IMR-90 (cell line): ENCODE results near the gene PSEN1. TPM values are rescaled to one million over a fixed set of nuclear protein-coding genes. Genes with fewer than 3 reads are reported as not detected.
A peak's percentile ranks its signal among the peaks of the same experiment; 100 is the strongest.

Source experiments
- ATAC-seq: fragments of 200-7000 bp; cut with Tn5 transposase; 2 replicates; pipeline ENCODE4 v1.9.1; 2020; ENCODE audit warnings: low read depth, mild to moderate bottlenecking, moderate library complexity
- BruUV-seq: library from RNA; stranded (reverse); fragments of 400-500 nt; replicated peaks from 2 replicates; lab custom pipeline; 2021; lab: Mats Ljungman, UMichigan
- CTCF ChIA-PET: fragments of 300-600 bp; formaldehyde crosslinking; extraction: SDS; loops from one replicate; lab custom pipeline; 2021; ENCODE audit warnings: antibody characterized with exemption; lab: Yijun Ruan, JAX
- POLR2A ChIA-PET: fragments of 300-600 bp; sonication (Branson Sonifier 250); formaldehyde crosslinking; loops from one replicate; lab custom pipeline; 2022; ENCODE audit warnings: antibody characterized with exemption; ENCODE audit not compliant: unreplicated experiment; lab: Charles Lee
- DNase-seq: peaks from one replicate; pipeline ENCODE4 v3.0.0; 2013
- H2AFZ ChIP-seq: replicated peaks from 2 replicates; pipeline ENCODE3; 2013; ENCODE audit warnings: low read length, mild to moderate bottlenecking; ENCODE audit not compliant: poor library complexity
- H2AK5ac ChIP-seq: 2 replicates; pipeline ENCODE4 v1.6.1; 2013; ENCODE audit warnings: low read depth, low read length, inconsistent platforms
- H2AK9ac ChIP-seq: replicated peaks from 2 replicates; pipeline ENCODE3; 2013; ENCODE audit warnings: mild to moderate bottlenecking, low read depth, low read length, moderate library complexity; ENCODE audit not compliant: poor library complexity
- H2BK120ac ChIP-seq: 2 replicates; pipeline ENCODE4 v1.6.1; 2013; ENCODE audit warnings: low read depth, low read length, inconsistent platforms
- H2BK15ac ChIP-seq: 3 replicates; pipeline ENCODE4 v1.6.1; 2013; ENCODE audit warnings: low read depth, low read length, inconsistent platforms
- H2BK20ac ChIP-seq: 2 replicates; pipeline ENCODE4 v1.6.1; 2013; ENCODE audit warnings: low read depth, mild to moderate bottlenecking, inconsistent platforms, low read length, moderate library complexity
- H2BK5ac ChIP-seq: 2 replicates; pipeline ENCODE4 v1.6.1; 2013; ENCODE audit warnings: mild to moderate bottlenecking, low read depth, low read length, inconsistent platforms; ENCODE audit not compliant: poor library complexity, severe bottlenecking
- H3K14ac ChIP-seq: replicated peaks from 2 replicates; pipeline ENCODE4 v1.6.1; 2013; ENCODE audit warnings: low read depth, low read length, inconsistent platforms
- H3K18ac ChIP-seq: 2 replicates; pipeline ENCODE4 v1.6.1; 2013; ENCODE audit warnings: low read depth, low read length, control low read depth
- H3K23ac ChIP-seq: 2 replicates; pipeline ENCODE4 v1.6.1; 2013; ENCODE audit warnings: low read depth, low read length, inconsistent platforms
- H3K27ac ChIP-seq: 2 replicates; pipeline ENCODE4 v1.5.1; 2013; ENCODE audit warnings: mild to moderate bottlenecking, control low read depth, low read length; ENCODE audit not compliant: insufficient read depth
- H3K27me3 ChIP-seq: 2 replicates; pipeline ENCODE4 v1.6.1; 2013; ENCODE audit warnings: low read length; ENCODE audit not compliant: control insufficient read depth, insufficient read depth
- H3K36me3 ChIP-seq: 2 replicates; pipeline ENCODE4 v1.6.1; 2013; ENCODE audit warnings: low read length, mixed read lengths; ENCODE audit not compliant: control insufficient read depth, insufficient read depth
- H3K4ac ChIP-seq: 2 replicates; pipeline ENCODE4 v1.6.1; 2013; ENCODE audit warnings: low read depth, low read length, inconsistent platforms
- H3K4me1 ChIP-seq: 2 replicates; pipeline ENCODE4 v1.6.1; 2013; ENCODE audit warnings: low read length, mixed read lengths; ENCODE audit not compliant: control insufficient read depth, insufficient read depth
- H3K4me2 ChIP-seq: 2 replicates; pipeline ENCODE4 v1.6.1; 2013; ENCODE audit warnings: low read depth, mild to moderate bottlenecking, control low read depth, low read length, moderate library complexity
- H3K4me3 ChIP-seq: 2 replicates; pipeline ENCODE4 v1.5.1; 2013; ENCODE audit warnings: low read depth, mild to moderate bottlenecking, control low read depth, low read length, moderate library complexity; ENCODE audit not compliant: insufficient read depth
- H3K56ac ChIP-seq: 2 replicates; pipeline ENCODE4 v1.6.1; 2013; ENCODE audit warnings: low read length, inconsistent platforms; ENCODE audit not compliant: insufficient read depth; ENCODE audit errors: extremely low read depth
- H3K79me1 ChIP-seq, 2 experiments: 2 replicates each; pipeline ENCODE4 v1.6.1; 2013; ENCODE audit warnings: low read length in 2 of 2, inconsistent platforms in 1 of 2, low read depth in 1 of 2
- H3K9ac ChIP-seq: 2 replicates; pipeline ENCODE4 v1.6.1; 2013; ENCODE audit warnings: low read depth, low read length, control low read depth
- H3K9me1 ChIP-seq: 2 replicates; pipeline ENCODE4 v1.6.1; 2013; ENCODE audit warnings: low read length, inconsistent platforms; ENCODE audit not compliant: insufficient read depth
- H3K9me3 ChIP-seq: 2 replicates; pipeline ENCODE4 v1.6.1; 2013; ENCODE audit warnings: low read length; ENCODE audit not compliant: control insufficient read depth, insufficient read depth
- H4K20me1 ChIP-seq: 2 replicates; pipeline ENCODE4 v1.6.1; 2013; ENCODE audit warnings: low read length, inconsistent platforms; ENCODE audit not compliant: insufficient read depth
- H4K5ac ChIP-seq: 2 replicates; pipeline ENCODE4 v1.6.1; 2013; ENCODE audit warnings: mild to moderate bottlenecking, low read depth, low read length, control low read depth
- H4K8ac ChIP-seq, 2 experiments: 2 replicates each; pipeline ENCODE4 v1.6.1; 2013; ENCODE audit warnings: low read depth in 2 of 2, low read length in 2 of 2, control low read depth in 1 of 2, inconsistent platforms in 1 of 2
- H4K91ac ChIP-seq: 2 replicates; pipeline ENCODE4 v1.6.1; 2013; ENCODE audit warnings: low read depth, low read length, inconsistent platforms; ENCODE audit not compliant: insufficient read depth
- BHLHE40 ChIP-seq: fragments of 150-350 bp; IDR thresholded peaks from 2 replicates; pipeline ENCODE4 v1.6.1; 2016; ENCODE audit warnings: mild to moderate bottlenecking, low read depth, low read length
- CEBPB ChIP-seq: IDR thresholded peaks from 2 replicates; pipeline ENCODE4 v1.6.1; 2012; ENCODE audit warnings: low read depth, low read length, improper control_type of control experiment
- FOS ChIP-seq: fragments of 150-350 bp; IDR thresholded peaks from 2 replicates; pipeline ENCODE4 v1.6.1; 2016; ENCODE audit warnings: low read depth, low read length
- MAZ ChIP-seq: IDR thresholded peaks from 2 replicates; pipeline ENCODE4 v1.6.1; 2012; ENCODE audit warnings: low read depth, mild to moderate bottlenecking, low read length, improper control_type of control experiment, moderate library complexity, borderline replicate concordance
- RFX5 ChIP-seq: IDR thresholded peaks from 2 replicates; pipeline ENCODE4 v1.8.0; 2012; ENCODE audit warnings: low read depth, mild to moderate bottlenecking, low read length, moderate library complexity
- SMC3 ChIP-seq: fragments of 150-350 bp; IDR thresholded peaks from 2 replicates; pipeline ENCODE4 v1.6.1; 2016; ENCODE audit warnings: low read depth, mild to moderate bottlenecking, antibody characterized with exemption, low read length, moderate library complexity
- USF2 ChIP-seq: fragments of 150-350 bp; IDR thresholded peaks from 2 replicates; pipeline ENCODE4 v1.6.1; 2017; ENCODE audit warnings: mild to moderate bottlenecking, antibody characterized with exemption, low read length, low read depth
- WGBS, 2 experiments: methylation state at CpG; one replicate each; pipeline versions ENCODE4 v1.1.5 to v1.1.7; 2013; ENCODE audit warnings: missing lambda C conversion rate in 2 of 2; ENCODE audit not compliant: insufficient read length in 1 of 2; ENCODE audit errors: extremely low coverage in 2 of 2; 5-methylcytosine and 5-hydroxymethylcytosine counted together
- dilution Hi-C: fragments of 300-500 bp; cut with HindIII; formaldehyde crosslinking; loops from one replicate; pipeline ENCODE4 v1.14.3; 2018; ENCODE audit warnings: low sequenced_read_pairs; ENCODE audit not compliant: unreplicated experiment
- in situ Hi-C: fragments of 300-500 bp; cut with MboI; formaldehyde crosslinking; loops from 3 replicates; pipeline ENCODE4 v1.14.3; 2019; ENCODE audit warnings: low sequenced_read_pairs, inconsistent platforms, mixed read lengths
- intact Hi-C: fragments of 100-400 bp; cut with micrococcal nuclease; formaldehyde crosslinking; loops from 2 replicates; pipeline ENCODE4 v1.10.0; 2022
- polyA plus RNA-seq, 3 experiments: library from polyadenylated mRNA; depleted of rRNA; stranded (reverse); fragments of >200 nt; gene quantifications; 2 replicates each; pipeline ENCODE4 v1.2.3, GENCODE V29; 2012; ENCODE audit warnings: low replicate concordance in 1 of 3
- total RNA-seq: library from RNA; depleted of rRNA; stranded (reverse); fragments of >200 nt; gene quantifications from 2 replicates; pipeline ENCODE4 v1.2.3, GENCODE V29; 2012

The PSEN1 gene
- total and polyA plus RNA-seq, 2 of the 4 experiments (the other 2 are of a cell fraction), result 14.8 to 62.7 TPM

- Histone ChIP-seq H3K27ac (peak overlapping the region; percentile 53), H4K20me1 (peaks cover 10% of the 10 kb centered on the region), H2BK15ac (no peak overlapping the region), H3K9me1 (peaks cover 14% of the 10 kb centered on the region), H3K9me3 (no peaks in the 10 kb centered on the region), H3K18ac (no peak overlapping the region), H3K4me2 (peak overlapping the region; percentile 70), H3K9ac (no peak overlapping the region), H2AK5ac (peak overlapping the region; percentile 41; the same call in 1 of the 2 replicates), H3K4me3 (no peak overlapping the region), H3K79me1 (peaks cover 3 to 12% of the 10 kb centered on the region in 2 experiments; a peak in 2 of 4 replicates), H3K27me3 (no peaks in the 10 kb centered on the region), H3K4me1 (peaks cover 24% of the 10 kb centered on the region), H4K91ac (0 out of 2 replicates have a peak overlapping the region, but pooled peaks have one; percentile 2), H3K14ac (no peak overlapping the region; the same call in 1 of the 2 replicates), H2BK120ac (0 out of 2 replicates have a peak overlapping the region, but pooled peaks have one; percentile 42), H3K56ac (no peak overlapping the region), H4K5ac (no peak overlapping the region), H2AK9ac (peak overlapping the region; percentile 6), H2BK20ac (no peak overlapping the region), H2BK5ac (no peak overlapping the region), H2AFZ (peak overlapping the region; percentile 68), H3K23ac (no peak overlapping the region), H3K4ac (peak overlapping the region; percentile 59; the same call in 1 of the 2 replicates), H3K36me3 (no peaks in the 10 kb centered on the region), H4K8ac (peak overlapping the region; percentile 19 to 25; a peak in 1 of 4 replicates)
- WGBS, 2 experiments, result 7% methylated on average over 9 of the region's 25 CpGs; no CpG with 5 or more reads in 1 of the 2 experiments
- DNase-seq (peak; percentile 95), ATAC-seq (peak; percentile 79)
- in situ Hi-C loops (no loop called here), intact Hi-C loops (no loop called here), dilution Hi-C loops (no loop called here)
- CTCF ChIA-PET, result interaction anchor here (0.5 kb wide), 1 partner anchor 35 kb away, joined by 5 read pairs; no protein-coding TSS in a partner anchor
- POLR2A ChIA-PET, result interaction anchor here (0.5 kb wide), 1 partner anchor 24 kb away, joined by 3 read pairs; no protein-coding TSS in a partner anchor
- BruUV-seq, result no TSS peak
- TF ChIP-seq SMC3 (no peak), FOS (peak; percentile 82), RFX5 (no peak), CEBPB (peak; percentile 55), MAZ (peak; percentile 51; the same call in 1 of the 2 replicates), USF2 (0 out of 2 replicates have a peak, but pooled peaks have one; percentile 9), BHLHE40 (peak; percentile 81)
Observed at GRCh38 chr14:73227812-73228781, 91.8 kb downstream of the PSEN1 start.
